Inflammatory macrophage (primary cell): ENCODE data around the gene FEN1.
A peak's percentile ranks its signal among the peaks of the same experiment; 100 is the strongest.

Experiments
- DNase-seq, 2 donors: peaks; one replicate each; pipeline ENCODE4 v3.0.0-alpha.2; 2020 to 2022

Gene FEN1

GRCh38 chr11:61826930-61827570 is 34.3 kb downstream of the FEN1 start:
- peak; percentile 67 to 74 for DNase-seq

DNA sequence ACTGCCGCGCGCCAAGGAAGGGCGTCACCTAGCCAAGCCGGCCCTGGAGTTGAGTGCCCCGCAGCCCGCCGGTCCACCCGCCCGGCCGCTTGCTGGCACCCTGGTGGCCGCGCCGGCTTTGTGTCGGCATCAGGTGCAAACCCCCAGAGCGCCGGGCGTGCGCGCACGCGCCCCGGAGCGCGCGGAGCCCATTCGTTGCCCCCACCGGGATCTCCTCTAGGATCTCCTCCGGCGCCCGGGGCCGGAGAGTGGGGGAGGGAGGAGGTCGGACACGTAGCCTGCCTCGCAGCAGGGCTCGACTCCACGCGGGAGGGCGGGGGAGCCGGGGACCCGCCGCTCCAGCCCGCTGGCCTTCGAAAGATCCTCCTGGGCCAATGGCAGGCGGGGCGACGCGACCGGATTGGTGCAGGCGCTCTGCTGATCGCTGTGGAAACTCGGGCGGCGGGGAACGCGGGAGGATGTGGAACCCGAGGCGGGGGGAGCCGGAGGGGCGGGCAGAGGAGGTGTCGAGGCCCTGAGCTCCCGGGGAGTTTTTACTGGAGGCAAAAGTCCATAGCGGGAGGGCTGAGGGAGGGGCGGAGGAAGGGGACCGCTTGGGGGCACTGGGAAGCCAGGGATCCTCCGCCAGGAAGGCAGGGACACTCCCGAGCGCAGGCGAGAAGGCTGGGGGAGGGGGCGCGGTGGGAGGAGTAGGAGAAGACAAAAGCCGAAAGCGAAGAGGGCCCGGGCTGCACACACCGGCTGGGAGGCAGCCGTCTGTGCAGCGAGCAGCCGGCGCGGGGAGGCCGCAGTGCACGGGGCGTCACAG is 35.1 kb downstream of the FEN1 start, which contains the start of gene FADS2:
Gene FADS2 (plus strand): TSS at position 730 of the 808 bp plus-strand sequence. CDS start 91 bp downstream, outside the sequence.
- DNase-seq, result peak; percentile 94 to 95

DNA sequence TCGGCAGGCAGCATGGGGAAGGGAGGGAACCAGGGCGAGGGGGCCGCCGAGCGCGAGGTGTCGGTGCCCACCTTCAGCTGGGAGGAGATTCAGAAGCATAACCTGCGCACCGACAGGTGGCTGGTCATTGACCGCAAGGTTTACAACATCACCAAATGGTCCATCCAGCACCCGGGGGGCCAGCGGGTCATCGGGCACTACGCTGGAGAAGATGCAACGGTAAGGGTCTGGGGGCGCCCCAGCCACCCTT is 35.6 kb downstream of the FEN1 start:
- DNase-seq, result no peak

- DNase-seq, result peak in 1 of 2 donors; percentile 10
These were observed 36.1 kb downstream of the FEN1 start for GRCh38 chr11:61828629-61829407.

DNA sequence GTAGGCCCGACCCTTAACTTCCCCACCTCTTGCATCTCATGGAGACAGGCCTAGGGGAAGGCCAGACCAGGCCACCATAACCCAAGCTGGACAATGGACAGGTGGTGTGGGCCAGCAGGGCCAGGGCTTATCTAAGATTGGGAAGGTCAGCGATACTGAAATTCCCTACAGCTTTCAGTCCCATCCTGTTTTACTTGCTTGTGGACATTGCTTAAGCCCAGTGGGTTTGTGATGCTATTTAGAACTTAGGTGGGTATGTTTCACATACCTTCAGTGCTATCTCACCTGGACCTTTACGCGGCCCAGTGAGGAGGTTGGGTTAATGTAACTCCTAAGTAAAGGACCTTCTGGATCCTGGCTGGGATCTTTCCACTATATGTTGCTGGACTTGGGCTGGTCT is 37.1 kb downstream of the FEN1 start:
- DNase-seq, result no peak

DNA sequence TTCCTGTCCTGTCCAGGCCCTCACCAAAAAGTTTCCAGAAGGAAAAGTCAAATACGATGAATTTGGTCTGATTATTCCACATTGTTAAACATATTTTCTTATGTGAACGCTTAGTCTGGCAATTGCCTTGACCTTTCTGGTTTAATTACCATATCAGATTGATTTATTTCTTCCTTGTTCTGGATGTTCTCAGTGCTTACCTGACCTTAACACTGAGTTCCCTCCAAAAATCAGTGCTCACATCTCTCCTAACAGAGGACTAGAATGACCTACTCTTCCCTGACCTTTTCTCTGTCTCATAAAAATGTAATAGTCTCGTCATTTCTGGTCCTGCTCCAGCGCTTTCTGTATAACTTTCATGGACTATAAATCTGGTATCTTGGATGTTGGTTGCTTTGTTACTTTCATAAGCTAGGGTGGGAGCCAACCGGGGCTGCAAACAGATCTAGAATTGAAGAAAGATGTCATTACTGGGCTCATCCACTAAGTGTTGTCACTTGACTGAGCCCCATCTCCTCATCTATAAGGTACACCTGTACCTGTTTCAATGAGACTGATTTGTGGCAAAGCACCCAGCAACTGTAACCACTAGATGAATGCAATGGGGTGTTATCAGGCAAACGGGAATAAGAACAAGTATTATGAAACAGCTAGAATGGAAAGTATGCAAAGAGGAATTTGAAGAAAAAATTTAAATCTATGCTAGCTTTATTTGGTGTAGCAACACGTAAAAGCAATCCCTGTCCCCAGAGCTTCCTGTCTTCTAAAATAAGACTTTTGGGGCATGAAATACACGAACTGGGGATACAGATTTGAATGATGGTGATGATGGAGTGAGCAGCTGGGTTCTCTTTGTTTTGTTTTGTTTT is 37.8 kb downstream of the FEN1 start:
- peak in 1 of 2 donors; percentile 30 for DNase-seq

- DNase-seq, result no peak
These were observed 39.5 kb downstream of the FEN1 start for GRCh38 chr11:61832207-61832606.

- no peak for DNase-seq
These were observed 40.0 kb downstream of the FEN1 start for GRCh38 chr11:61832754-61833153.

GRCh38 chr11:61833471-61833870 is 40.8 kb downstream of the FEN1 start:
- DNase-seq, result no peak

DNA sequence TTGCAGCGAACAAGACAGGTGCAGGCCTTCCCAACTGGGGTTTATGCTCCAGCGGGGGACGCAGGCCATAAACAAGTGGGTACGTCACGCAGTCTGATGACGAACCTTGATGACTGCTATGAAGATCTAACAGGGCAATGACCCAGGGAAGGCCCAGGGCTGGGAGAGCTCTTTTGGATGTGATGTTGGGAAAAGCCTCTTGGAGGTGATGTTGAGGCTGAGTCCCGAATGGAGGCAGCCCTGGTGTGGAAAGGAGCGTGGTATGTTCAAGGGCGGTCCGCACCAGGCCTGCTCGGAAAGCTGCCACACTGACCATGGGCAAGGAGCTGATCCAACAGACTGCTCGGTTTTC is 41.2 kb downstream of the FEN1 start:
- no peak for DNase-seq

GRCh38 chr11:61834278-61835048 is 41.8 kb downstream of the FEN1 start:
- peak; percentile 54 to 85 for DNase-seq

DNA sequence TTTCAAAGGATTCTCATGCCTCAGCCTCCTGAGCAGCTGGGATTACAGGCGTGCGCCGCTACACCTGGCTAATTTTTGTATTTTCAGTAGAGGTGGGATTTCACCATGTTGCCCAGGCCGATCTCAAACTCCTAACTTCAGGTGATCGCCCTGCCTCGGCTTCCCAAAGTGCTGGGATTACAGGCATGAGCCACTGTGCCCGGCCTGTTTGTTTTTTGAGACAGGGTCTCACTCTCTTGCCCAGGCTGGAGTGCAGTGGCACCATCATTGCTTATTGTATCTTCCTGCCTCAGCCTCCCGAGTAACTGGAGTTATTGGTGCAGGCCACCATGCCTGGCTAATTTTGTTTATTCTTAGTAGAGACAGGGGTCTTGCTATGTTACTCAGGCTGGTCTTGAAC is 43.5 kb downstream of the FEN1 start:
- DNase-seq, result no peak

GRCh38 chr11:61837411-61838005 is 44.8 kb downstream of the FEN1 start:
- DNase-seq, result no peak

- no peak for DNase-seq
These were observed 45.8 kb downstream of the FEN1 start for GRCh38 chr11:61838501-61838900.

DNA sequence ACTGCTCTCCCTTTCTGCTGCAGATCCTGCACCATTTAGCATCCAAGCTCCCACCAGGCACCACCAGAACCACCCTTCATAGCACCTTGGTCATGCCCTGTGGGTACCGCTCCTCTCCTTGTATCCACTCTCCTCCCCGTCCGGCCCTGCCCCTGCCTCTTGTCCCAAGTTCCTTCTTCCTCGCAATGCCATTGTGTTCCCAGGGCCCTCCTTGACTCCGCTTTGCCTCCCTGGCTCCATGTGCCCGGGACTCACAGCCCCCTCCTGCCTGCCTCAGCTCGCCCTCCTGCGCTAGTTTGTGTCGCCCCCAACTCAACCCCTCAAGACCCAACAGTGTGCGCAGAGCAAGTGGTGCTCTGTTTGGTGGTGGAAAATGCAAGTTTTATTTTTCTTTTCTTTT is 46.2 kb downstream of the FEN1 start:
- DNase-seq, result no peak

DNA sequence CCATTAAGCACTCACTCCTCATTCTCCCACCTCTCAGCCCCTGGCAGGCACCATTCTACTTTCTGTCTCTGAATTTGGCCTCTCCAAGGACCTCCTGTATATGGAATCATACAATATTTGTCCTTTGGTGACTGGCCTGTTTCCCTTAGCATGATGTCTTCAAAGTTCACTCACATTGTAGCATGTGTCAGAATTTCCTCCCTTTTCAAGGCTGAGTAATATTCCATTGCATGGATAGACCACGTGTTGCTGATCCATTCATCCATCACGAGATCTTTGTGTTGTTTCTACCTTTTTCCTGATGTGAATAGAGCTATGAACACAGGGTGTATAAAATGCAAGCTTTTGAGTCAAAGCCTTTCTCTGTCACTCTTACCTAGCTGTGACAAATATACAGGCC is 47.0 kb downstream of the FEN1 start:
- DNase-seq, result no peak

DNA sequence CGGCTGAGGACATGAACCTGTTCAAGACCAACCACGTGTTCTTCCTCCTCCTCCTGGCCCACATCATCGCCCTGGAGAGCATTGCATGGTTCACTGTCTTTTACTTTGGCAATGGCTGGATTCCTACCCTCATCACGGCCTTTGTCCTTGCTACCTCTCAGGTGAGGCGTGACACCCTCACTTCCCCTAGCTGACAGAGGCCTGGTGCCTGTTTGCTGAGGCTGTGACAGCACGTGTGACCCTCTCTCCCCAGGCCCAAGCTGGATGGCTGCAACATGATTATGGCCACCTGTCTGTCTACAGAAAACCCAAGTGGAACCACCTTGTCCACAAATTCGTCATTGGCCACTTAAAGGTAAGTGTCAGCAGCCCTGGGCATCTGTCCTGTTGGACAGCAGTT is 47.7 kb downstream of the FEN1 start:
- DNase-seq, result no peak

DNA sequence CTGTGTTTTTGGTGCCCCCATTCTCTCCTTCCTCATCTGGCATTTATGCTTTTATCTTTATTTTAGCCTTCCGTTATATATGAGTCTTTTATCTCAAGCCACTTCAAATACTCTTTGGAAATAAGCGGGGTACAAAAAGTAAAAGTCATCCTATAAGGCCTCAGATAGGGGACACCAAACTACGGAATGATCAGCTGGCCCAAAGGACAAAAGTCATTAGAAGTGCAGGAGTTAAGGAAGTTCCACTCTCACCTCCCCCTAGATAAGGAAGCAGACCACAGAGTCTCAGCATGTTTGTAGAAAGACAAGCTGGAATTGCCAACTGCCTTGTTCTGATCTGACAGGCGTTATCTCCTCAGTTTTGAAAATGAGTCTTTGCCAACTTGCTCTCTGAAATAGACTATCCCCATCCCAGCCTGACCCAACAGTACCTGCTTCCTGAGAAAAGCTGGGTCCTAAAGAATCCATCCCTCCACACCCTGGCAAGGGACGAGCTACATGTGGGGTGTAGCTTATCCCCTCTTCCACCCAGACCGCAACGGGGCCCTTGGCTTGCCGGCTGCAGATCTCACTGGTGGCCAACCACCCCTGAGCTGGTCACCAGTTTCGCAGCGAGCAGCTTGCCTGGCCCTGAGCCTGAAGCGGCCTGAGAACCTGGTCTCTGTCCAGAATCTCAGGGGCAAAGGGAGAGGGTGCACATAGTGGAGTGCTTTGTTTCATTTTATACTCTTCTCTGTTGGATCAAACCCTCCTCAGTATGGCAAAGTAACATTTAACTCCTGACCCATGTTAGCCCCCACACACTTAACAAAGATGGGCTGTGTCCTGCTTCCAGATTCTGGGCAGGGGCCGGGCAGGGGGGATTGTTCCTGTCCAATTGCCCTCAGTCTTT is 49.2 kb downstream of the FEN1 start:
- DNase-seq, result no peak

DNA sequence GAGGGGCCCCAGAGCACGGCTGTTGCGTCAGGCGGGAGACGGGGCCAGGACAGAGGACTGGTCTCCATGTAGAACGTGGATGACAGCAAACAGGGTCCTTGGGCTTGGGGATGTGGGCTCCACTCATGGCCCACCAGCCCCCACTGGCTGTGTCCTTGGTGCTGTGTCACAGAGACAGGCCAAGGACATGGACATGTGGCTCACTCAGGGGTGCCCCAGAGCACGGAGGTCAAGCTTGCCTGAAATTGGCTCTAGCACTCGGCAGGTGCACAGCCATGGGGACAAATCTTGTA is 49.8 kb downstream of the FEN1 start:
- no peak for DNase-seq

- no peak for DNase-seq
These were observed 52.3 kb downstream of the FEN1 start for GRCh38 chr11:61844909-61845565.
